ENCODE data around the gene RASSF8.

- TF ChIP-seq, protein P1, sequence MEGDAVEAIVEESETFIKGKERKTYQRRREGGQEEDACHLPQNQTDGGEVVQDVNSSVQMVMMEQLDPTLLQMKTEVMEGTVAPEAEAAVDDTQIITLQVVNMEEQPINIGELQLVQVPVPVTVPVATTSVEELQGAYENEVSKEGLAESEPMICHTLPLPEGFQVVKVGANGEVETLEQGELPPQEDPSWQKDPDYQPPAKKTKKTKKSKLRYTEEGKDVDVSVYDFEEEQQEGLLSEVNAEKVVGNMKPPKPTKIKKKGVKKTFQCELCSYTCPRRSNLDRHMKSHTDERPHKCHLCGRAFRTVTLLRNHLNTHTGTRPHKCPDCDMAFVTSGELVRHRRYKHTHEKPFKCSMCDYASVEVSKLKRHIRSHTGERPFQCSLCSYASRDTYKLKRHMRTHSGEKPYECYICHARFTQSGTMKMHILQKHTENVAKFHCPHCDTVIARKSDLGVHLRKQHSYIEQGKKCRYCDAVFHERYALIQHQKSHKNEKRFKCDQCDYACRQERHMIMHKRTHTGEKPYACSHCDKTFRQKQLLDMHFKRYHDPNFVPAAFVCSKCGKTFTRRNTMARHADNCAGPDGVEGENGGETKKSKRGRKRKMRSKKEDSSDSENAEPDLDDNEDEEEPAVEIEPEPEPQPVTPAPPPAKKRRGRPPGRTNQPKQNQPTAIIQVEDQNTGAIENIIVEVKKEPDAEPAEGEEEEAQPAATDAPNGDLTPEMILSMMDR (IDR thresholded peaks at IDR 0.05 in 2 of 3, conservative IDR thresholded peaks at IDR 0.05 in 1 of 3; ENCODE audit: borderline replicate concordance in 1 of 3, insufficient read depth in 1 of 3, low read depth in 2 of 3, low read length in 2 of 3) = no peak
- no peak for TF ChIP-seq POLR2AphosphoS5 (IDR thresholded peaks at IDR 0.05; ENCODE audit: low read depth, low read length)
- TF ChIP-seq RAD21 (IDR thresholded peaks at IDR 0.05; ENCODE audit: low read depth) = no peak
- no peak for TF ChIP-seq REST (IDR thresholded peaks at IDR 0.05; ENCODE audit: low read depth)
- no peak for TF ChIP-seq EZH2 (IDR thresholded peaks at IDR 0.05)
- TF ChIP-seq ZFX (IDR thresholded peaks at IDR 0.05) = no peak
- no peak for TF ChIP-seq POLR2A (IDR thresholded peaks at IDR 0.05; ENCODE audit: borderline replicate concordance, extremely low read depth, insufficient read depth, insufficient read length)
- no peak for TF ChIP-seq MAX (IDR thresholded peaks at IDR 0.05)
- TF ChIP-seq SIN3A (IDR thresholded peaks at IDR 0.05; ENCODE audit: low read depth) = no peak
- no peak for TF ChIP-seq YY1 (IDR thresholded peaks at IDR 0.05; ENCODE audit: extremely low read depth, insufficient replicate concordance, low read depth, low read length)
- no peak for TF ChIP-seq SRF (IDR thresholded peaks at IDR 0.05; ENCODE audit: low read depth)
- TF ChIP-seq EZH2phosphoT487 (IDR thresholded peaks at IDR 0.05; ENCODE audit: borderline replicate concordance) = no peak
- no peak for TF ChIP-seq ELF1 (IDR thresholded peaks at IDR 0.05; ENCODE audit: borderline replicate concordance, low read depth)
These were observed 33.4 kb upstream of the RASSF8 start for GRCh38 chr12:25925064-25925463.

All from HCT116 (cell line).